ENCODE results near the gene PEX6. TPM values are rescaled to one million over a fixed set of nuclear protein-coding genes. Genes with fewer than 3 reads are reported as not detected.

PEX6 gene
- total and polyA plus RNA-seq, 2 of the 13 experiments (the other 11 are each of a cell fraction or from before 2014, with no cell fraction given), result 5.1 to 6.7 TPM

- H3K4me1 ChIP-seq (ENCODE audit: insufficient read depth, low read length), result peaks cover 33% of the 10 kb centered on the region
- CTCF ChIA-PET (ENCODE audit: low intra/inter-chr PET ratio, low total read pairs), result no interaction called here
Observed at GRCh38 chr6:42962096-42962495, 16.9 kb downstream of the PEX6 start.

GRCh38 chr6:42961020-42961470, 17.9 kb downstream of the PEX6 start:
- ATAC-seq (peak; percentile 51), FAIRE-seq (peak; percentile 89), DNase-seq (ENCODE audit: low spot score) (peak; percentile 52)
- no peaks in the 10 kb centered on the region for H3K9me3 ChIP-seq (ENCODE audit: low read length)
- H3K4me2 ChIP-seq (ENCODE audit: low read depth, low read length), result peak overlapping the region; percentile 94
- CTCF ChIA-PET (ENCODE audit: low intra/inter-chr PET ratio, low total read pairs), result no interaction called here
- POLR2A ChIA-PET, result interaction anchor here (0.7 to 4.3 kb wide), 13 partner anchors 9 to 99 kb away, joined by 3 to 36 read pairs (median 6); partner anchors contain the start of genes CNPY3, CUL7, KLC4 and MRPL2
- H3K27me3 ChIP-seq (ENCODE audit: control insufficient read depth in 1 of 2, insufficient read depth in 2 of 2, low read length in 2 of 2), result no peaks in the 10 kb centered on the region; a peak in 1 of 5 replicates
- in situ Hi-C loops (cut with HindIII; ENCODE audit: extremely low pct_ligation_motif_present, low pct_unique_long_range_greater_than_20kb) (no loop called here), intact Hi-C loops (cut with micrococcal nuclease; ENCODE audit: unreplicated experiment) (loop anchor here (5.0 kb wide), 1 partner anchor 51 kb away; the partner anchor contains the start of genes KLHDC3 and MEA1)
- H2AFZ ChIP-seq (ENCODE audit: low read length), result no peak overlapping the region
- 0 out of 5 replicates have a peak, but pooled peaks cover 0 to 1% of the 10 kb centered on the region in 2 experiments for H3K36me3 ChIP-seq (replicated peaks in 1 of 2; ENCODE audit: control insufficient read depth in 1 of 2, insufficient read depth in 2 of 2, low read length in 2 of 2)
- peak overlapping the region; percentile 53 for H3K9ac ChIP-seq (ENCODE audit: insufficient read depth, low read depth, low read length)
- H3K79me2 ChIP-seq (ENCODE audit: insufficient read depth, low read length), result no peaks in the 10 kb centered on the region
- 0% methylated on average over 14 of the region's 15 CpGs for WGBS (ENCODE audit: low lambda C conversion rate)
- peaks cover 27% of the 10 kb centered on the region for H3K4me1 ChIP-seq (ENCODE audit: insufficient read depth, low read length)
- BruUV-seq (replicated peaks), result TSS peak; percentile 72
- peak overlapping the region; percentile 43 for H3K27ac ChIP-seq (ENCODE audit: extremely low read length, insufficient read depth, low read length)
- no peaks in the 10 kb centered on the region for H4K20me1 ChIP-seq (ENCODE audit: insufficient read depth, low read length)
- peak overlapping the region; percentile 58 to 81 (median 66) for H3K4me3 ChIP-seq (replicated peaks in 1 of 3; ENCODE audit: insufficient read depth in 1 of 3, low read depth in 2 of 3, low read length in 3 of 3)
- TF ChIP-seq ZNF781 (CRISPR knock-in tag; IDR thresholded peaks at IDR 0.05; ENCODE audit: borderline replicate concordance, not compliant biosample characterization) (no peak), ZNF512B (CRISPR knock-in tag; IDR thresholded peaks at IDR 0.05; ENCODE audit: borderline replicate concordance) (no peak), HNRNPL (IDR thresholded peaks at IDR 0.05; ENCODE audit: low read depth, low read length) (no peak), ZNF749 (CRISPR knock-in tag; IDR thresholded peaks at IDR 0.05; ENCODE audit: borderline replicate concordance) (no peak), SP1 (IDR thresholded peaks at IDR 0.05) (no peak), SP1 (CRISPR knock-in tag; IDR thresholded peaks at IDR 0.05) (no peak)

More at GRCh38 chr6:42962096-42962495, 16.9 kb downstream of the PEX6 start:
- no peak overlapping the region for H2AFZ ChIP-seq (ENCODE audit: low read length)
- no peak overlapping the region for H3K9ac ChIP-seq (ENCODE audit: insufficient read depth, low read depth, low read length)
- intact Hi-C loops (cut with micrococcal nuclease; ENCODE audit: unreplicated experiment) (loop anchor here (5.0 kb wide), 1 partner anchor 50 kb away; the partner anchor contains the start of genes KLHDC3 and MEA1), in situ Hi-C loops (cut with HindIII; ENCODE audit: extremely low pct_ligation_motif_present, low pct_unique_long_range_greater_than_20kb) (no loop called here)
- FAIRE-seq (no peak), ATAC-seq (no peak), DNase-seq (ENCODE audit: low spot score) (no peak)
- H4K20me1 ChIP-seq (ENCODE audit: insufficient read depth, low read length), result no peaks in the 10 kb centered on the region
- H3K27ac ChIP-seq (ENCODE audit: extremely low read length, insufficient read depth, low read length), result no peak overlapping the region
- H3K4me3 ChIP-seq (replicated peaks in 1 of 3; ENCODE audit: insufficient read depth in 1 of 3, low read depth in 2 of 3, low read length in 3 of 3), result no peak overlapping the region
- no peaks in the 10 kb centered on the region for H3K9me3 ChIP-seq (ENCODE audit: low read length)
- no TSS peak for BruUV-seq (replicated peaks)
- WGBS (ENCODE audit: low lambda C conversion rate), result 91% methylated on average over 12 of the region's 12 CpGs
- no peaks in the 10 kb centered on the region for H3K79me2 ChIP-seq (ENCODE audit: insufficient read depth, low read length)
- no peak overlapping the region for H3K4me2 ChIP-seq (ENCODE audit: low read depth, low read length)
- H3K36me3 ChIP-seq (replicated peaks in 1 of 2; ENCODE audit: control insufficient read depth in 1 of 2, insufficient read depth in 2 of 2, low read length in 2 of 2), result 0 out of 5 replicates have a peak, but pooled peaks cover 0 to 1% of the 10 kb centered on the region in 2 experiments
- no peaks in the 10 kb centered on the region; a peak in 1 of 5 replicates for H3K27me3 ChIP-seq (ENCODE audit: control insufficient read depth in 1 of 2, insufficient read depth in 2 of 2, low read length in 2 of 2)
- POLR2A ChIA-PET, result interaction anchor here (0.7 to 4.3 kb wide), 3 partner anchors 23 to 213 kb away, joined by 3 to 36 read pairs (median 13); partner anchors contain the start of gene CNPY3
- TF ChIP-seq XBP1 (CRISPR knock-in tag; IDR thresholded peaks at IDR 0.05) (no peak), NR3C1 (CRISPR knock-in tag; IDR thresholded peaks at IDR 0.05) (no peak), ZNF737 (CRISPR knock-in tag; IDR thresholded peaks at IDR 0.05; ENCODE audit: borderline replicate concordance) (no peak), MIER2 (CRISPR knock-in tag; IDR thresholded peaks at IDR 0.05) (no peak), RBFOX2 (IDR thresholded peaks at IDR 0.05; ENCODE audit: low read depth, low read length) (no peak), CAMTA2 (CRISPR knock-in tag; IDR thresholded peaks at IDR 0.05; ENCODE audit: borderline replicate concordance) (no peak), E2F1 (CRISPR knock-in tag; IDR thresholded peaks at IDR 0.05) (no peak), KDM2A (CRISPR knock-in tag; IDR thresholded peaks at IDR 0.05; ENCODE audit: borderline replicate concordance, low read depth) (no peak)

Measured in HepG2 (cell line).